ENCODE measurements around the gene APOOL.

APOOL gene

GRCh38 chrX:85089321-85089840 lies 85.7 kb downstream of the APOOL start:
- FAIRE-seq (no peak), DNase-seq (ENCODE audit: insufficient read length) (no peak)
- TF ChIP-seq TAF1 (IDR thresholded peaks at IDR 0.05; ENCODE audit: borderline replicate concordance, low read depth, low read length) (no peak), POLR2A (IDR thresholded peaks at IDR 0.05; ENCODE audit: low read depth, low read length) (no peak), POLR2AphosphoS5 (IDR thresholded peaks at IDR 0.05; ENCODE audit: low read depth, low read length) (no peak)

DNA sequence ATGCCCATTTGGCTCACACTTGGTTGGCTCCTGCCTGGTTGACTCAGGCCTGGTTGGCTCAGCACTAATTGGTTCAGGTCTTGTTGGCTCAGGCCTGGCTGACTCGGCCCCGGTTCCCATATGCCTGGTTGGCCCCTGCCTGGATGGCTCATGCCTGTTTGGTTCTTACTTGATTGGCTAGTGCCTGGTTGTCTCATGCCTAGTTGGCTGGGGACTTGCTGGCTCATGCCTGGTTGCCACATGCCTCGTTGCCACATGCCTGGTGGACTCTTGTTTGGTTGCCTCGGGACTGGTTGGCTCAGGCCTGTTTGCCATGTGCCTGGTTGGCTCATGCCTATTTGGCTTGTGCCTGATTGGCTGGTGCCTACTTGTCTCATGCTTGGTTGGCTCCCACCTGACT lies 103.7 kb downstream of the APOOL start:
- DNase-seq (ENCODE audit: insufficient read length) (no peak), FAIRE-seq (no peak)
- TF ChIP-seq TAF1 (IDR thresholded peaks at IDR 0.05; ENCODE audit: borderline replicate concordance, low read depth, low read length) (no peak), POLR2A (IDR thresholded peaks at IDR 0.05; ENCODE audit: low read depth, low read length) (no peak), POLR2AphosphoS5 (IDR thresholded peaks at IDR 0.05; ENCODE audit: low read depth, low read length) (no peak)

DNA sequence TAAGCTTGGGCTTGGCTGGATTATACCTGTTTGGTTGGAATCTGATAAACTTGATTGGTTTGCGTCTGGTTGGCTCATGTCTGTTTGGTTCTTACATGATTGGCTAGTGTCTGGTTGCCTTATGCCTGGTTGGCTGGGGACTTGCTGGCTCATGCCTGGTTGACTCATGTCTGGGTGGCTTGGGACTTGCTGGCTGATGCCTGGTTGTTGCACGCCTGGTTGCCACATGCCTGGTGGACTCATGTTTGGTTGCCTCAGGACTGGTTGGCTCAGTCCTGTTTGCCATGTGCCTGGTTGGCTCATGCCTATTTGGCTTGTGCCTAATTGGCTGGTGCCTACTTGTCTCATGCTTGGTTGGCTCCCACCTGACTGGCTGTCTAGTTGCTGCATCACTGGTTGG lies 104.5 kb downstream of the APOOL start:
- FAIRE-seq (no peak), DNase-seq (ENCODE audit: insufficient read length) (no peak)
- TF ChIP-seq POLR2A (IDR thresholded peaks at IDR 0.05; ENCODE audit: low read depth, low read length) = no peak
- no peak for TF ChIP-seq POLR2AphosphoS5 (IDR thresholded peaks at IDR 0.05; ENCODE audit: low read depth, low read length)
- no peak for TF ChIP-seq TAF1 (IDR thresholded peaks at IDR 0.05; ENCODE audit: borderline replicate concordance, low read depth, low read length)

GRCh38 chrX:85109235-85109634 lies 105.6 kb downstream of the APOOL start:
- peak; percentile 21 for FAIRE-seq
- peak; percentile 4 for DNase-seq (ENCODE audit: insufficient read length)

DNA sequence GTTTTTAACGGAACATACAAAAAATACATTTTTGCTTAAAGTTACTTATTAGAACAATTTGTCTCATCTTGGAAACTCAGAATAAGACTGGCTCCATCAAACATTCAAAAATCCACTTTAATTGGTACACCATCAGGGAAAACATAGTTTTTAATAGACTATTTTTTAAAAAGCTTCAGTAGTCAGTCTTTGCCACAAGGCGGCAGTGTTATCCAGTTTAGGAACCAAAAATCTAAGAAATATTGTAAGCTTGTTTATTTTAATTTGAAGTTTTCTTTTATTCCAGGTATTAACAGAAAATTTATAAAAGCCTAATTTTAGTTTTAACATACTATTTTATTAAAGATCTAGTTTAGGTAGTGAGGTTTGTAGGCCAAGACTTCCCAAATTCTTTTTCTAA lies 107.7 kb downstream of the APOOL start:
- no peak for TF ChIP-seq POLR2AphosphoS5 (IDR thresholded peaks at IDR 0.05; ENCODE audit: low read depth, low read length)
- TF ChIP-seq POLR2A (IDR thresholded peaks at IDR 0.05; ENCODE audit: low read depth, low read length) = no peak
- no peak for TF ChIP-seq TAF1 (IDR thresholded peaks at IDR 0.05; ENCODE audit: borderline replicate concordance, low read depth, low read length)
- DNase-seq (ENCODE audit: insufficient read length) = no peak
- FAIRE-seq = no peak

More at GRCh38 chrX:85109235-85109634, 105.6 kb downstream of the APOOL start:
- TF ChIP-seq TAF1 (IDR thresholded peaks at IDR 0.05; ENCODE audit: borderline replicate concordance, low read depth, low read length) = no peak
- TF ChIP-seq POLR2AphosphoS5 (IDR thresholded peaks at IDR 0.05; ENCODE audit: low read depth, low read length) = no peak
- TF ChIP-seq POLR2A (IDR thresholded peaks at IDR 0.05; ENCODE audit: low read depth, low read length) = no peak

- no peak for DNase-seq (ENCODE audit: insufficient read length)
- TF ChIP-seq TAF1 (IDR thresholded peaks at IDR 0.05; ENCODE audit: borderline replicate concordance, low read depth, low read length) (no peak), POLR2AphosphoS5 (IDR thresholded peaks at IDR 0.05; ENCODE audit: low read depth, low read length) (no peak), POLR2A (IDR thresholded peaks at IDR 0.05; ENCODE audit: low read depth, low read length) (no peak)
- no peak for FAIRE-seq
These were observed 108.6 kb downstream of the APOOL start for GRCh38 chrX:85112293-85112692.

- FAIRE-seq (no peak), DNase-seq (ENCODE audit: insufficient read length) (no peak)
- TF ChIP-seq POLR2AphosphoS5 (IDR thresholded peaks at IDR 0.05; ENCODE audit: low read depth, low read length) = no peak
- no peak for TF ChIP-seq POLR2A (IDR thresholded peaks at IDR 0.05; ENCODE audit: low read depth, low read length)
- no peak for TF ChIP-seq TAF1 (IDR thresholded peaks at IDR 0.05; ENCODE audit: borderline replicate concordance, low read depth, low read length)
These were observed 110.1 kb downstream of the APOOL start for GRCh38 chrX:85113746-85114145.

- FAIRE-seq (no peak), DNase-seq (ENCODE audit: insufficient read length) (no peak)
- no peak for TF ChIP-seq TAF1 (IDR thresholded peaks at IDR 0.05; ENCODE audit: borderline replicate concordance, low read depth, low read length)
These were observed 110.5 kb downstream of the APOOL start for GRCh38 chrX:85114171-85114570.

DNA sequence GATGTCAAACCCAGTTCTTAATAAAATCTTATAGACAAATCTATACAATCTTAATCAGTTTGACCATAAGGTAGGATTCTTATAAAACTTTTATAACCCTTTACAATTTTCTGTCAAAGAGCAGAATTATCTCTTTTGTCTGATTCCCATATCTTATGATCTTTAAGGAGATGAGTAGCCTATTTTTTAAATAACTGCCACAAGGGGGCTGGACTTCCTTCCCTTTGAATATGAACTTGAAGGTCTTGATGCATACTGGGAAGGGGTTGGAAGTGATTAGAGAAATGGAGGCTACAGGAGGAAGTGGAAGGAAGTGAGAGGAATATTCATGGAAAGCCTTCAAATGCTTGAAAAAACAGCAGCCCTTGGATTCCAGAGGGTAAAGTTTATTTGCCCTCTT lies 111.1 kb downstream of the APOOL start:
- FAIRE-seq = no peak
- DNase-seq (ENCODE audit: insufficient read length) = no peak
- TF ChIP-seq POLR2AphosphoS5 (IDR thresholded peaks at IDR 0.05; ENCODE audit: low read depth, low read length) (no peak), TAF1 (IDR thresholded peaks at IDR 0.05; ENCODE audit: borderline replicate concordance, low read depth, low read length) (no peak), POLR2A (IDR thresholded peaks at IDR 0.05; ENCODE audit: low read depth, low read length) (no peak)

DNA sequence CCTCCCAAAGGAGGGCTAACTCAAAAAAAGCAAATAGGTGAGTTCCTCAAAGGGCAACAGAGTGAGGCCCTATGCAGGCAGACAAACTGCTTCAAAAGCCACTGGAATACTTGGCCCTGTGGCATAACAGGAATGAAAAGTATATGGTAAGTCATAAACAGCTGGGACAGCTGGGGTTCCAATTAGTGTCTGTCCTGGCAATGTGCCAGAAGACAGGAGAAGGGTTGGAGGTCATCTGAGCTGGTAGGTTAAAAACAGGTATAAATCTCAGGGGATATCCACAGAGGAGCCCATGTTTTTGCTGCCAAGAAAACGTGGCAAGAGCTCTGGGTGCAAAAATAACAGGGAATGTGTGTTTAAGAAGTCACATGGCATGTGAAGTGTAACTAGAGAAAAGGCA lies 111.6 kb downstream of the APOOL start:
- FAIRE-seq (no peak), DNase-seq (ENCODE audit: insufficient read length) (no peak)
- TF ChIP-seq TAF1 (IDR thresholded peaks at IDR 0.05; ENCODE audit: borderline replicate concordance, low read depth, low read length) = no peak
- TF ChIP-seq POLR2A (IDR thresholded peaks at IDR 0.05; ENCODE audit: low read depth, low read length) = no peak
- no peak for TF ChIP-seq POLR2AphosphoS5 (IDR thresholded peaks at IDR 0.05; ENCODE audit: low read depth, low read length)

DNA sequence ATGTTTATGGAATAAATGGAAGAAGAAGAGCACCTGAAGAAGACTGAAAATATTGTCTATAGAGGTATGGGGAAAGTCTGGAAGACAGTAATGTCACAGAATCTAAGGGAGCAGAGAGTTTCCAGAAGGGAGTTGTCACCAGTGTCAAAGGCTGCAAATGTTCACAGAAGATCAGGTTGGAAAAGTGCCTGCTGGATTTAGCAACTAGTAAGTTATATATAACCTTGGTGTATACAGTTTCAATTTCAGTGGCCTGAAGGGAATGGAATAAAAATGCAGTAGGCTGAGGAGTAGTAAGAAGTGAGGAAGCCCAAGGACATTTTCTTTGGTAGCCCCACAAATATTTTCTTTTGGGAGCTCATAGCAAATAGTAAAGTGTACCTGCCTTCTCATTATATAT lies 132.7 kb downstream of the APOOL start:
- DNase-seq (ENCODE audit: insufficient read length) (no peak), FAIRE-seq (no peak)
- no peak for TF ChIP-seq POLR2AphosphoS5 (IDR thresholded peaks at IDR 0.05; ENCODE audit: low read depth, low read length)
- no peak for TF ChIP-seq POLR2A (IDR thresholded peaks at IDR 0.05; ENCODE audit: low read depth, low read length)
- no peak for TF ChIP-seq TAF1 (IDR thresholded peaks at IDR 0.05; ENCODE audit: borderline replicate concordance, low read depth, low read length)

DNA sequence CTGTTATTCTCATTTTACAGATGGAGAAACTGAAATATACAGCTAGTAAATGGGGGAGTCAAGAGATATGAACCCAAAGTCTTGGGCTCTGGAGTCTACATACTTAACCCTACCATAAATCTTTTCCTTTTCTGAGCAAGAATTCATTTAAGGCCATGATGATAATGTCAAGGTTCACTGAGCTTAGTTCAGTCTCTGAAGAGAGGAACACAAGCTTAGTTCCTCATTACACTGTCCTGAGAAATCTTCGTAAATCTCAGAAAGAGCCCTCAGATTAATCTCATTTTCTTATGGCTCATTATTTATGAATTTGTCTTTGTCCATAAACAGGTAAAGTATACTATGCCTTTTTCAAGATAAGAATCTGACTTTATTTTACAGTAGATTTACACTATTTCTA lies 135.7 kb downstream of the APOOL start:
- FAIRE-seq (no peak), DNase-seq (ENCODE audit: insufficient read length) (no peak)
- TF ChIP-seq POLR2A (IDR thresholded peaks at IDR 0.05; ENCODE audit: low read depth, low read length) = no peak
- no peak for TF ChIP-seq TAF1 (IDR thresholded peaks at IDR 0.05; ENCODE audit: borderline replicate concordance, low read depth, low read length)
- no peak for TF ChIP-seq POLR2AphosphoS5 (IDR thresholded peaks at IDR 0.05; ENCODE audit: low read depth, low read length)

GRCh38 chrX:85140964-85141363 lies 137.3 kb downstream of the APOOL start:
- TF ChIP-seq POLR2A (IDR thresholded peaks at IDR 0.05; ENCODE audit: low read depth, low read length) (no peak), TAF1 (IDR thresholded peaks at IDR 0.05; ENCODE audit: borderline replicate concordance, low read depth, low read length) (no peak), POLR2AphosphoS5 (IDR thresholded peaks at IDR 0.05; ENCODE audit: low read depth, low read length) (no peak)
- FAIRE-seq = no peak
- no peak for DNase-seq (ENCODE audit: insufficient read length)

Data from GM12892 (cell line).